ENCODE data around the gene CABYR. TPM values are rescaled to one million over a fixed set of nuclear protein-coding genes. Genes with fewer than 3 reads are reported as not detected.

CABYR gene
- 1 to 10 TPM in 2 of 4 donors, not detected in 2; 1.2 to 2.1 TPM for polyA plus RNA-seq
- long read RNA-seq, donor 1: 0 reads
- long read RNA-seq, donor 2: 0 reads
- long read RNA-seq, donor 3, partial matches to known transcripts: 0 of 2 reads
- long read RNA-seq, donor 3, other reads (novel, unspliced or antisense): 0 of 2 reads
- long read RNA-seq, donor 4: 0 reads
- long read RNA-seq, donor 5: 0 reads
- long read RNA-seq, donor 6: 0 reads
- long read RNA-seq, donor 7, partial matches to known transcripts: 0 of 3 reads
- long read RNA-seq, donor 7, other reads (novel, unspliced or antisense): 0 of 3 reads
- long read RNA-seq, donor 8: 0 reads
- long read RNA-seq, donor 9: 0 reads
- long read RNA-seq, donor 10, partial matches to known transcripts: 0 of 1 reads
- long read RNA-seq, donor 10, other reads (novel, unspliced or antisense): 0 of 1 reads

- DNase-seq (peak; percentile 78 to 82), FAIRE-seq (no peak)
- Histone ChIP-seq H3K27ac (ENCODE audit: low read depth in 1 of 3, low read length in 2 of 3) (peak within 1 kb of the TSS in 1 of 3 donors; percentile 52), H3K36me3 (ENCODE audit: control insufficient read depth in 3 of 3, insufficient read depth in 2 of 3, low read depth in 1 of 3, low read length in 3 of 3) (no peaks in the 10 kb centered on the region), H3K27me3 (ENCODE audit: control insufficient read depth in 3 of 3, insufficient read depth in 3 of 3, low read length in 3 of 3) (peaks cover 0 to 5% (median 0%) of the 10 kb centered on the region in 3 donors), H3K4me3 (ENCODE audit: low read depth in 1 of 3, low read length in 3 of 3) (peak within 1 kb of the TSS; percentile 11 to 67 (median 49)), H3K9me3 (ENCODE audit: control insufficient read depth in 2 of 2, insufficient read depth in 1 of 2, low read depth in 1 of 2, low read length in 1 of 2) (peaks cover 0 to 4% of the 10 kb centered on the region in 2 donors), H3K4me1 (ENCODE audit: control insufficient read depth in 3 of 3, insufficient read depth in 2 of 3, low read depth in 1 of 3, low read length in 2 of 3) (no peaks in the 10 kb centered on the region)
- 2 to 3% (median 3%) methylated on average over 53 to 63 of the region's 63 CpGs for WGBS, 3 donors
Observed at GRCh38 chr18:24138789-24139616, at the start of gene CABYR. CABYR (plus strand) TSS chr18:24139062; CDS start chr18:24143115, 4,053 bp downstream.

- DNase-seq (no peak), FAIRE-seq (no peak)
- Histone ChIP-seq H3K4me1 (ENCODE audit: control insufficient read depth in 3 of 3, insufficient read depth in 2 of 3, low read depth in 1 of 3, low read length in 2 of 3) (no peaks in the 10 kb centered on the region), H3K9me3 (ENCODE audit: control insufficient read depth in 2 of 2, insufficient read depth in 1 of 2, low read depth in 1 of 2, low read length in 1 of 2) (no peaks in the 10 kb centered on the region), H3K36me3 (ENCODE audit: control insufficient read depth in 3 of 3, insufficient read depth in 2 of 3, low read depth in 1 of 3, low read length in 3 of 3) (peaks cover 0 to 9% (median 8%) of the 10 kb centered on the region in 3 donors), H3K4me3 (ENCODE audit: low read depth in 1 of 3, low read length in 3 of 3) (no peak overlapping the region), H3K27me3 (ENCODE audit: control insufficient read depth in 3 of 3, insufficient read depth in 3 of 3, low read length in 3 of 3) (no peaks in the 10 kb centered on the region), H3K27ac (ENCODE audit: low read depth in 1 of 3, low read length in 2 of 3) (no peak overlapping the region)
- WGBS, 3 donors: 57 to 83% (median 77%) methylated on average over 4 of the region's 4 CpGs
Observed at GRCh38 chr18:24089076-24089475, 49.8 kb upstream of the CABYR start.

- no peak for FAIRE-seq
- Histone ChIP-seq H3K27me3 (ENCODE audit: control insufficient read depth in 3 of 3, insufficient read depth in 3 of 3, low read length in 3 of 3) (no peaks in the 10 kb centered on the region), H3K27ac (ENCODE audit: low read depth in 1 of 3, low read length in 2 of 3) (no peak overlapping the region), H3K4me1 (ENCODE audit: control insufficient read depth in 3 of 3, insufficient read depth in 2 of 3, low read depth in 1 of 3, low read length in 2 of 3) (no peaks in the 10 kb centered on the region), H3K9me3 (ENCODE audit: control insufficient read depth in 2 of 2, insufficient read depth in 1 of 2, low read depth in 1 of 2, low read length in 1 of 2) (no peaks in the 10 kb centered on the region), H3K36me3 (ENCODE audit: control insufficient read depth in 3 of 3, insufficient read depth in 2 of 3, low read depth in 1 of 3, low read length in 3 of 3) (peaks cover 0 to 9% (median 5%) of the 10 kb centered on the region in 3 donors), H3K4me3 (ENCODE audit: low read depth in 1 of 3, low read length in 3 of 3) (no peak overlapping the region)
- no peak for DNase-seq
- 78 to 93% (median 91%) methylated on average over 4 of the region's 4 CpGs for WGBS, 3 donors
Observed at GRCh38 chr18:24089515-24090337, 49.1 kb upstream of the CABYR start.

- Histone ChIP-seq H3K36me3 (ENCODE audit: control insufficient read depth in 3 of 3, insufficient read depth in 2 of 3, low read depth in 1 of 3, low read length in 3 of 3) (peaks cover 2 to 8% (median 4%) of the 10 kb centered on the region in 3 donors), H3K9me3 (ENCODE audit: control insufficient read depth in 2 of 2, insufficient read depth in 1 of 2, low read depth in 1 of 2, low read length in 1 of 2) (no peaks in the 10 kb centered on the region), H3K27ac (ENCODE audit: low read depth in 1 of 3, low read length in 2 of 3) (no peak overlapping the region), H3K4me3 (ENCODE audit: low read depth in 1 of 3, low read length in 3 of 3) (no peak overlapping the region), H3K4me1 (ENCODE audit: control insufficient read depth in 3 of 3, insufficient read depth in 2 of 3, low read depth in 1 of 3, low read length in 2 of 3) (no peaks in the 10 kb centered on the region), H3K27me3 (ENCODE audit: control insufficient read depth in 3 of 3, insufficient read depth in 3 of 3, low read length in 3 of 3) (no peaks in the 10 kb centered on the region)
- FAIRE-seq (no peak), DNase-seq (no peak)
- WGBS, 3 donors: 97% methylated on average over 13 of the region's 13 CpGs
Observed at GRCh38 chr18:24090876-24091275, 48.0 kb upstream of the CABYR start.

GRCh38 chr18:24094561-24094960 is 44.3 kb upstream of the CABYR start:
- Histone ChIP-seq H3K36me3 (ENCODE audit: control insufficient read depth in 3 of 3, insufficient read depth in 2 of 3, low read depth in 1 of 3, low read length in 3 of 3) (peaks cover 5 to 7% (median 7%) of the 10 kb centered on the region in 3 donors), H3K4me3 (ENCODE audit: low read depth in 1 of 3, low read length in 3 of 3) (no peak overlapping the region), H3K27ac (ENCODE audit: low read depth in 1 of 3, low read length in 2 of 3) (no peak overlapping the region), H3K27me3 (ENCODE audit: control insufficient read depth in 3 of 3, insufficient read depth in 3 of 3, low read length in 3 of 3) (no peaks in the 10 kb centered on the region), H3K4me1 (ENCODE audit: control insufficient read depth in 3 of 3, insufficient read depth in 2 of 3, low read depth in 1 of 3, low read length in 2 of 3) (no peaks in the 10 kb centered on the region), H3K9me3 (ENCODE audit: control insufficient read depth in 2 of 2, insufficient read depth in 1 of 2, low read depth in 1 of 2, low read length in 1 of 2) (peaks cover 0 to 8% of the 10 kb centered on the region in 2 donors)
- FAIRE-seq: no peak
- no peak for DNase-seq

GRCh38 chr18:24095976-24096375 is 42.9 kb upstream of the CABYR start:
- Histone ChIP-seq H3K36me3 (ENCODE audit: control insufficient read depth in 3 of 3, insufficient read depth in 2 of 3, low read depth in 1 of 3, low read length in 3 of 3) (peaks cover 5 to 7% (median 6%) of the 10 kb centered on the region in 3 donors), H3K27ac (ENCODE audit: low read depth in 1 of 3, low read length in 2 of 3) (no peak overlapping the region), H3K9me3 (ENCODE audit: control insufficient read depth in 2 of 2, insufficient read depth in 1 of 2, low read depth in 1 of 2, low read length in 1 of 2) (peaks cover 0 to 8% of the 10 kb centered on the region in 2 donors), H3K4me1 (ENCODE audit: control insufficient read depth in 3 of 3, insufficient read depth in 2 of 3, low read depth in 1 of 3, low read length in 2 of 3) (no peaks in the 10 kb centered on the region), H3K27me3 (ENCODE audit: control insufficient read depth in 3 of 3, insufficient read depth in 3 of 3, low read length in 3 of 3) (no peaks in the 10 kb centered on the region), H3K4me3 (ENCODE audit: low read depth in 1 of 3, low read length in 3 of 3) (no peak overlapping the region)
- FAIRE-seq (no peak), DNase-seq (no peak)
- WGBS, 3 donors: 90 to 93% (median 90%) methylated on average over 1 of the region's 1 CpG

GRCh38 chr18:24103320-24104021 is 35.4 kb upstream of the CABYR start:
- DNase-seq: no peak
- Histone ChIP-seq H3K4me3 (ENCODE audit: low read depth in 1 of 3, low read length in 3 of 3) (no peak overlapping the region), H3K36me3 (ENCODE audit: control insufficient read depth in 3 of 3, insufficient read depth in 2 of 3, low read depth in 1 of 3, low read length in 3 of 3) (peaks cover 2 to 3% (median 3%) of the 10 kb centered on the region in 3 donors), H3K4me1 (ENCODE audit: control insufficient read depth in 3 of 3, insufficient read depth in 2 of 3, low read depth in 1 of 3, low read length in 2 of 3) (no peaks in the 10 kb centered on the region), H3K27ac (ENCODE audit: low read depth in 1 of 3, low read length in 2 of 3) (no peak overlapping the region), H3K9me3 (ENCODE audit: control insufficient read depth in 2 of 2, insufficient read depth in 1 of 2, low read depth in 1 of 2, low read length in 1 of 2) (peaks cover 0 to 3% of the 10 kb centered on the region in 2 donors), H3K27me3 (ENCODE audit: control insufficient read depth in 3 of 3, insufficient read depth in 3 of 3, low read length in 3 of 3) (no peaks in the 10 kb centered on the region)
- FAIRE-seq: no peak
- WGBS, 3 donors: 84 to 89% (median 86%) methylated on average over 6 of the region's 6 CpGs

All from small intestine (tissue), 16 donors.